Astrocyte (in vitro differentiated cells and primary cell): ENCODE data around the gene ZNF326. TPM values are rescaled to one million over a fixed set of nuclear protein-coding genes. Genes with fewer than 3 reads are reported as not detected.
A peak's percentile ranks its signal among the peaks of the same experiment; 100 is the strongest.

Experiments
- DNase-seq: peaks from one replicate; pipeline ENCODE4 v3.0.0-alpha.2; 2010; ENCODE audit warnings: low read depth
- FAIRE-seq: peaks from 2 replicates; lab custom pipeline; 2011; peaks lifted over from hg19 to GRCh38; lab: Jason Lieb, UNC
- H2AFZ ChIP-seq: 2 replicates; pipeline ENCODE4 v1.6.0; 2012; ENCODE audit warnings: low read depth, low read length, inconsistent platforms
- H3K27ac ChIP-seq: 2 replicates; pipeline ENCODE4 v1.5.1; 2011; ENCODE audit warnings: low read depth, low read length, inconsistent platforms
- H3K27me3 ChIP-seq: 2 replicates; pipeline ENCODE4 v1.6.0; 2011; ENCODE audit warnings: low read length, inconsistent platforms; ENCODE audit not compliant: insufficient read depth
- H3K36me3 ChIP-seq: 2 replicates; pipeline ENCODE4 v1.5.1; 2011; ENCODE audit warnings: low read length, inconsistent platforms; ENCODE audit not compliant: insufficient read depth
- H3K4me1 ChIP-seq: 2 replicates; pipeline ENCODE4 v1.5.1; 2011; ENCODE audit warnings: low read length, inconsistent platforms; ENCODE audit not compliant: insufficient read depth
- H3K4me2 ChIP-seq: 2 replicates; pipeline ENCODE4 v1.6.0; 2012; ENCODE audit warnings: low read length, inconsistent platforms
- H3K4me3 ChIP-seq: 2 replicates; pipeline ENCODE4 v1.5.1; 2011; ENCODE audit warnings: low read depth, mild to moderate bottlenecking, low read length, inconsistent platforms; ENCODE audit not compliant: insufficient read depth
- H3K79me2 ChIP-seq: 2 replicates; pipeline ENCODE4 v1.6.0; 2012; ENCODE audit warnings: mild to moderate bottlenecking, low read length, inconsistent platforms; ENCODE audit not compliant: insufficient read depth
- H3K9ac ChIP-seq: 2 replicates; pipeline ENCODE4 v1.6.0; 2012; ENCODE audit warnings: mild to moderate bottlenecking, low read length, inconsistent platforms
- H3K9me3 ChIP-seq: 2 replicates; pipeline ENCODE4 v1.5.1; 2012; ENCODE audit warnings: low read depth, mild to moderate bottlenecking, low read length, inconsistent platforms; ENCODE audit not compliant: insufficient read depth
- H4K20me1 ChIP-seq: 2 replicates; pipeline ENCODE4 v1.6.0; 2012; ENCODE audit warnings: low read length, inconsistent platforms; ENCODE audit not compliant: insufficient read depth
- H3K27ac Mint-ChIP-seq: one replicate; pipeline ENCODE4 v1.8.0; 2021; ENCODE audit warnings: mild to moderate bottlenecking, mixed read lengths; ENCODE audit not compliant: unreplicated experiment
- H3K27me3 Mint-ChIP-seq: one replicate; pipeline ENCODE4 v1.8.0; 2021; ENCODE audit warnings: low read depth, mixed read lengths; ENCODE audit not compliant: unreplicated experiment
- H3K36me3 Mint-ChIP-seq: one replicate; pipeline ENCODE4 v1.8.0; 2021; ENCODE audit warnings: low read depth, mixed read lengths; ENCODE audit not compliant: unreplicated experiment
- H3K4me1 Mint-ChIP-seq: one replicate; pipeline ENCODE4 v1.8.0; 2021; ENCODE audit warnings: low read depth, mixed read lengths; ENCODE audit not compliant: unreplicated experiment
- H3K4me3 Mint-ChIP-seq: one replicate; pipeline ENCODE4 v1.8.0; 2021; ENCODE audit warnings: mild to moderate bottlenecking, moderate library complexity, mixed read lengths; ENCODE audit not compliant: unreplicated experiment
- H3K9me3 Mint-ChIP-seq: one replicate; pipeline ENCODE4 v1.8.0; 2021; ENCODE audit warnings: mild to moderate bottlenecking, mixed read lengths; ENCODE audit not compliant: unreplicated experiment
- CTCF ChIP-seq: IDR thresholded peaks from 2 replicates; pipeline ENCODE4 v1.5.1; 2011; ENCODE audit warnings: low read depth, mild to moderate bottlenecking, inconsistent platforms, low read length, moderate library complexity; ENCODE audit not compliant: insufficient read depth
- EZH2 ChIP-seq: IDR thresholded peaks from 2 replicates; pipeline ENCODE4 v1.6.1; 2012; ENCODE audit warnings: mild to moderate bottlenecking, low read length, inconsistent platforms; ENCODE audit not compliant: insufficient read depth
- total RNA-seq: library from RNA; stranded (reverse); gene quantifications from 2 replicates; pipeline ENCODE4 v1.2.1, GENCODE V29; 2021

The ZNF326 gene
- total RNA-seq, 1 donor from 2014 or later = 27.7 TPM

GRCh38 chr1:89989799-89990198, 5.1 kb upstream of the ZNF326 start:
- FAIRE-seq (no peak), DNase-seq (no peak)
- Mint-ChIP-seq H3K36me3 (no peaks in the 10 kb centered on the region), H3K9me3 (no peaks in the 10 kb centered on the region), H3K27me3 (no peaks in the 10 kb centered on the region), H3K4me3 (no peak overlapping the region), H3K27ac (no peak overlapping the region), H3K4me1 (peaks cover 11% of the 10 kb centered on the region)
- no peak overlapping the region for H3K4me2 ChIP-seq
- H3K27me3 ChIP-seq = no peaks in the 10 kb centered on the region
- no peak overlapping the region for H3K27ac ChIP-seq
- H3K4me1 ChIP-seq = no peaks in the 10 kb centered on the region
- H3K36me3 ChIP-seq = no peaks in the 10 kb centered on the region
- no peaks in the 10 kb centered on the region for H4K20me1 ChIP-seq
- no peak overlapping the region for H2AFZ ChIP-seq
- H3K4me3 ChIP-seq = no peak overlapping the region
- H3K9me3 ChIP-seq = no peaks in the 10 kb centered on the region
- no peaks in the 10 kb centered on the region for H3K79me2 ChIP-seq
- no peak overlapping the region for H3K9ac ChIP-seq
- TF ChIP-seq EZH2 (no peak), CTCF (no peak)

- H3K9me3 Mint-ChIP-seq = no peaks in the 10 kb centered on the region
- H3K36me3 Mint-ChIP-seq = no peaks in the 10 kb centered on the region
- no peak overlapping the region for H3K27ac Mint-ChIP-seq
- TF ChIP-seq CTCF (no peak), EZH2 (no peak)
- Histone ChIP-seq H3K27ac (no peak overlapping the region), H3K27me3 (no peaks in the 10 kb centered on the region), H3K9me3 (no peaks in the 10 kb centered on the region), H4K20me1 (peaks cover 5% of the 10 kb centered on the region), H3K4me3 (no peak overlapping the region), H3K4me1 (peaks cover 3% of the 10 kb centered on the region), H3K4me2 (no peak overlapping the region), H3K79me2 (peaks cover 12% of the 10 kb centered on the region), H3K9ac (no peak overlapping the region), H2AFZ (no peak overlapping the region), H3K36me3 (no peaks in the 10 kb centered on the region)
- FAIRE-seq (no peak), DNase-seq (no peak)
- H3K4me3 Mint-ChIP-seq = no peak overlapping the region
- H3K27me3 Mint-ChIP-seq = no peaks in the 10 kb centered on the region
- H3K4me1 Mint-ChIP-seq = peaks cover 11% of the 10 kb centered on the region
Measured at GRCh38 chr1:89990976-89991831, 3.7 kb upstream of the ZNF326 start.

- Histone ChIP-seq H3K27ac (no peak overlapping the region), H3K4me1 (peaks cover 14% of the 10 kb centered on the region), H4K20me1 (peaks cover 27% of the 10 kb centered on the region), H3K27me3 (no peaks in the 10 kb centered on the region), H3K36me3 (no peaks in the 10 kb centered on the region), H2AFZ (no peak overlapping the region), H3K79me2 (peaks cover 36% of the 10 kb centered on the region), H3K9ac (no peak overlapping the region), H3K4me3 (no peak overlapping the region), H3K9me3 (no peaks in the 10 kb centered on the region), H3K4me2 (no peak overlapping the region)
- TF ChIP-seq CTCF (no peak), EZH2 (no peak)
- peak overlapping the region; percentile 85 for H3K27ac Mint-ChIP-seq
- H3K9me3 Mint-ChIP-seq = no peaks in the 10 kb centered on the region
- H3K4me1 Mint-ChIP-seq = peaks cover 23% of the 10 kb centered on the region
- no peaks in the 10 kb centered on the region for H3K36me3 Mint-ChIP-seq
- no peaks in the 10 kb centered on the region for H3K27me3 Mint-ChIP-seq
- H3K4me3 Mint-ChIP-seq = peak overlapping the region; percentile 64
- DNase-seq (no peak), FAIRE-seq (no peak)
Measured at GRCh38 chr1:89993541-89993940, 1.4 kb upstream of the ZNF326 start.
